SU-DHL-6 (cell line): ENCODE measurements around the gene REXO1.

ENCODE experiments used
- H2AFZ ChIP-seq: fragments of 200-600 bp; sonication (generic); 2 replicates; pipeline ENCODE4 v1.6.1; 2014; ENCODE audit warnings: low read depth, mild to moderate bottlenecking, moderate library complexity, mixed read lengths, antibody characterized with exemption, low read length; ENCODE audit not compliant: severe bottlenecking
- H3F3A ChIP-seq: fragments of 200-600 bp; shearing (Covaris generic); 2 replicates; pipeline ENCODE4 v1.6.0; 2016; ENCODE audit warnings: antibody characterized with exemption, mild to moderate bottlenecking; ENCODE audit not compliant: insufficient read depth
- H3K27ac ChIP-seq: fragments of 200-600 bp; sonication (generic); 2 replicates; pipeline ENCODE4 v1.5.1; 2016; ENCODE audit warnings: low read depth, mild to moderate bottlenecking, low read length, moderate library complexity, mixed read lengths
- H3K27me3 ChIP-seq: fragments of 200-600 bp; sonication (generic), shearing (Covaris generic); 2 replicates; pipeline ENCODE4 v1.6.0; 2014; ENCODE audit warnings: mild to moderate bottlenecking, low read length
- H3K36me3 ChIP-seq: fragments of 200-600 bp; sonication (generic); 2 replicates; pipeline ENCODE4 v1.6.1; 2014; ENCODE audit warnings: mild to moderate bottlenecking, low read length, mixed read lengths
- H3K4me2 ChIP-seq: fragments of 300-600, 200-600 bp; shearing (Covaris generic), sonication (generic); 2 replicates; pipeline ENCODE4 v1.6.0; 2014; ENCODE audit warnings: low read length, low read depth, mild to moderate bottlenecking; ENCODE audit not compliant: poor library complexity, severe bottlenecking
- H3K4me3 ChIP-seq: fragments of 200-600 bp; sonication (generic); 2 replicates; pipeline ENCODE4 v1.5.1; 2014; ENCODE audit warnings: antibody characterized with exemption, low read length, mild to moderate bottlenecking, mixed read lengths; ENCODE audit not compliant: insufficient read depth, poor library complexity, severe bottlenecking
- H3K79me2 ChIP-seq: fragments of 200-600 bp; sonication (generic); 2 replicates; pipeline ENCODE4 v1.6.1; 2014; ENCODE audit warnings: mild to moderate bottlenecking, low read length, moderate library complexity; ENCODE audit not compliant: insufficient read depth
- H3K9ac ChIP-seq: fragments of 200-600 bp; sonication (generic); 2 replicates; pipeline ENCODE4 v1.7.0; 2014; ENCODE audit warnings: mild to moderate bottlenecking, low read length
- H3K9me2 ChIP-seq: fragments of 200-600 bp; sonication (generic); replicated peaks from 2 replicates; pipeline ENCODE4 v1.6.1; 2014; ENCODE audit warnings: low read length; ENCODE audit not compliant: insufficient read depth
- H3K9me3 ChIP-seq: fragments of 200-600 bp; sonication (generic); 2 replicates; pipeline ENCODE4 v1.6.1; 2014; ENCODE audit warnings: low read length, mixed read lengths; ENCODE audit not compliant: insufficient read depth
- H4K20me1 ChIP-seq: fragments of 200-600 bp; sonication (generic); 2 replicates; pipeline ENCODE4 v1.6.1; 2014; ENCODE audit warnings: low read depth, mild to moderate bottlenecking, antibody characterized with exemption, low read length, moderate library complexity, mixed read lengths
- EZH2phosphoT487 ChIP-seq: fragments of 200-600 bp; sonication (generic), shearing (Covaris generic); conservative IDR thresholded peaks from 2 replicates; pipeline ENCODE4 v1.6.1; 2018; ENCODE audit warnings: mild to moderate bottlenecking, antibody characterized with exemption, low read length, moderate library complexity, mixed read lengths
- TF ChIP-seq, protein P1 (sequence below): fragments of 200-600 bp; sonication (generic); IDR thresholded peaks from one replicate; pipeline ENCODE4 v1.5.1; 2017; ENCODE audit warnings: antibody characterized with exemption, mild to moderate bottlenecking, low read length, moderate library complexity; ENCODE audit not compliant: insufficient read depth, poor library complexity, severe bottlenecking

Gene REXO1

DNA sequence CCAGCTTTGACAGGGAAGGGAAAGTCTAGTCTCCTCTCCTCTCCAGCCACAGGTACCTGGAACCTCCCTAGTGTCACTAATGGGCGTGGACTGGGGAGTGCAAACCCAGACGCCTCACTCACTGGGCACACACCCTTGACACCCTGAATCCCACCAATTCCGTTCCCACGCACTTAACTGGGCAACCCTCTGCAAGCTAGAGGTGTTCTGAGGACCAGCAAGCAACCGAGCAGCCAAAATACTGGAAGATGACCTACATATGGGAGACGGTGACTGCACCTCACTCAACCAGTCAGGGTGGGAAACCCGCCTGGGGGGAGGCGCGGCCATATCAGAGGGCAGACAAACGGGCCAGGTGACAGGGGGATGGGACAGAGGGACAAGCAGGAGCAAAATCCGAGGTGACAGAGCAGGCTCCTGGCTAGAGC lies 36.0 kb upstream of the REXO1 start:
- Histone ChIP-seq H3K9me3 (no peaks in the 10 kb centered on the region), H3K27me3 (no peaks in the 10 kb centered on the region), H4K20me1 (peaks cover 7% of the 10 kb centered on the region; the same call in 1 of the 2 replicates), H3K9me2 (no peaks in the 10 kb centered on the region), H3K27ac (no peak overlapping the region), H3F3A (peaks cover 6% of the 10 kb centered on the region; the same call in 1 of the 2 replicates), H3K36me3 (no peaks in the 10 kb centered on the region), H3K9ac (peak overlapping the region; percentile 86), H3K79me2 (peaks cover 19% of the 10 kb centered on the region), H2AFZ (no peak overlapping the region), H3K4me3 (peak overlapping the region; percentile 87), H3K4me2 (peak overlapping the region; percentile 95)
- TF ChIP-seq EZH2phosphoT487 = no peak
- TF ChIP-seq, protein P1, sequence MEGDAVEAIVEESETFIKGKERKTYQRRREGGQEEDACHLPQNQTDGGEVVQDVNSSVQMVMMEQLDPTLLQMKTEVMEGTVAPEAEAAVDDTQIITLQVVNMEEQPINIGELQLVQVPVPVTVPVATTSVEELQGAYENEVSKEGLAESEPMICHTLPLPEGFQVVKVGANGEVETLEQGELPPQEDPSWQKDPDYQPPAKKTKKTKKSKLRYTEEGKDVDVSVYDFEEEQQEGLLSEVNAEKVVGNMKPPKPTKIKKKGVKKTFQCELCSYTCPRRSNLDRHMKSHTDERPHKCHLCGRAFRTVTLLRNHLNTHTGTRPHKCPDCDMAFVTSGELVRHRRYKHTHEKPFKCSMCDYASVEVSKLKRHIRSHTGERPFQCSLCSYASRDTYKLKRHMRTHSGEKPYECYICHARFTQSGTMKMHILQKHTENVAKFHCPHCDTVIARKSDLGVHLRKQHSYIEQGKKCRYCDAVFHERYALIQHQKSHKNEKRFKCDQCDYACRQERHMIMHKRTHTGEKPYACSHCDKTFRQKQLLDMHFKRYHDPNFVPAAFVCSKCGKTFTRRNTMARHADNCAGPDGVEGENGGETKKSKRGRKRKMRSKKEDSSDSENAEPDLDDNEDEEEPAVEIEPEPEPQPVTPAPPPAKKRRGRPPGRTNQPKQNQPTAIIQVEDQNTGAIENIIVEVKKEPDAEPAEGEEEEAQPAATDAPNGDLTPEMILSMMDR = no peak

DNA sequence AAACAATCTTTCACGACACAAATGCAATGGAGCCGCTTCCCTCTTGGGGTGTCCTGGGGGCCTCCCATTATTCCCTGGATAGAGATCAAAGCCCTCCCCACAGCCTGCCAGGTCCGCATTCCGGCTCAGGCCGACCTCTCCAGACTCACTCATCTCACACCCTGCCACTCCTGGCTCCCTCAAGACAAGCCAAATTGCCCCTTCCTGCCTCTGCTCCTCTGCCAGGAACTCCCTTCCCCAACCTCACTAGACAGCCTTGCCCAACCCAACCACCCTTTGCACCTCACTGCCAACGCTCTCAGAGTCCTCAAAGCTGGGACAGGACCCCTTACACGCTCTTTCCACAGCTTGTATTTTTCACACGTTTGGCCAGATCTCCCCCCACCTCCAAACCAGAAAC lies 35.5 kb upstream of the REXO1 start:
- no peaks in the 10 kb centered on the region for H3K9me3 ChIP-seq
- peaks cover 7% of the 10 kb centered on the region; the same call in 1 of the 2 replicates for H4K20me1 ChIP-seq
- TF ChIP-seq, protein P1 = no peak
- TF ChIP-seq EZH2phosphoT487 = no peak
- H3K27ac ChIP-seq = no peak overlapping the region
- peaks cover 6% of the 10 kb centered on the region; the same call in 1 of the 2 replicates for H3F3A ChIP-seq
- H2AFZ ChIP-seq = no peak overlapping the region
- H3K9ac ChIP-seq = peak overlapping the region; percentile 86
- no peaks in the 10 kb centered on the region for H3K27me3 ChIP-seq
- H3K79me2 ChIP-seq = peaks cover 19% of the 10 kb centered on the region
- peak overlapping the region; percentile 95 for H3K4me2 ChIP-seq
- peak overlapping the region; percentile 87 for H3K4me3 ChIP-seq
- no peaks in the 10 kb centered on the region for H3K36me3 ChIP-seq
- H3K9me2 ChIP-seq = no peaks in the 10 kb centered on the region

DNA sequence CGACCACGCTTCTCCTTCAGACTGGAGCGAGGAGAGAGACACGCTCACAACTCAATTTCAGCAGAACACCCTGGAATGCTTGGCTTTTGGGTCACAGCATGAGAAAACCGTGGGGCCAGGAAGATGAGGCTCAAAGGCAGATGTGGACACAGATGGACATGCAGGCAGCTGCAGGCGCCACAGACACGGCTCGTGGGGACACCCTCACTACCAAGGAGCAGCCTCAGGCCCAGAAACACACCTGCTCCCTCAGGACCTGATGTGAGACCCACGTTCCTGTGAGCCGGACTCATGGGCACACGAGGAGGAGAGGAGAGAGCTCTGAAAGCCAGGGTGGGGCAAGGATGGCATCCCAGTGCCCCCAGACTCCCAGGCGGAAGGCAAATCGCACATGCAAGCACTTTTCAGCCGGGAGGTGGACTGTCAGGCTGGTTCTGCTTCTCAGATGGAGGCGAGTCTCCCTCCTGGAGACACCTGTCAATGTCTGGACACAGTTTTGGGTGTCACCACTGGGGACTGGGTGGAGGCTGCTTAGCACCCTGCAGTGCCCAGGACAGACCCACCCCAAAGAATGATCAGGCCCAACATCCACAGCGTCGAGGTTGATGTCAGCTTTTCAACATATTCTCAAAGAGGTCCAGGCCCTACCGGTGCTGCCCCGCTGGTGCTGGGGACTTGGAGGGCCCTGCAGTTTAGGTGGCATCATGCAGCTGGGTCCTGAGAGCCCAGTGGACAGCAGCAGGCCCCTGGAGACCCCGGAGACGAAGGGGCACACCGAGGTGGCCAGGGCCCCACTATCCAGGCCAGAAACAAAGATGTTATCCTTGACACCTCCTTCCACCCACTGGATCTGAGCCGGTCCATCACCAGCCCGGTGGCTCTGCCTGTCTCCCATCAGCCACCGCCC lies 34.8 kb upstream of the REXO1 start:
- H3K27me3 ChIP-seq = no peaks in the 10 kb centered on the region
- TF ChIP-seq, protein P1 = no peak
- TF ChIP-seq EZH2phosphoT487 = no peak
- H4K20me1 ChIP-seq = peaks cover 7% of the 10 kb centered on the region; the same call in 1 of the 2 replicates
- peaks cover 19% of the 10 kb centered on the region for H3K79me2 ChIP-seq
- H3F3A ChIP-seq = peaks cover 6% of the 10 kb centered on the region; the same call in 1 of the 2 replicates
- H3K9me3 ChIP-seq = no peaks in the 10 kb centered on the region
- no peak overlapping the region; the same call in 1 of the 2 replicates for H3K9ac ChIP-seq
- no peak overlapping the region for H2AFZ ChIP-seq
- no peak overlapping the region for H3K4me3 ChIP-seq
- H3K9me2 ChIP-seq = no peaks in the 10 kb centered on the region
- no peaks in the 10 kb centered on the region for H3K36me3 ChIP-seq
- no peak overlapping the region for H3K27ac ChIP-seq
- peak overlapping the region; percentile 95 for H3K4me2 ChIP-seq
